ENCODE data around the gene PSMD13.

DNA sequence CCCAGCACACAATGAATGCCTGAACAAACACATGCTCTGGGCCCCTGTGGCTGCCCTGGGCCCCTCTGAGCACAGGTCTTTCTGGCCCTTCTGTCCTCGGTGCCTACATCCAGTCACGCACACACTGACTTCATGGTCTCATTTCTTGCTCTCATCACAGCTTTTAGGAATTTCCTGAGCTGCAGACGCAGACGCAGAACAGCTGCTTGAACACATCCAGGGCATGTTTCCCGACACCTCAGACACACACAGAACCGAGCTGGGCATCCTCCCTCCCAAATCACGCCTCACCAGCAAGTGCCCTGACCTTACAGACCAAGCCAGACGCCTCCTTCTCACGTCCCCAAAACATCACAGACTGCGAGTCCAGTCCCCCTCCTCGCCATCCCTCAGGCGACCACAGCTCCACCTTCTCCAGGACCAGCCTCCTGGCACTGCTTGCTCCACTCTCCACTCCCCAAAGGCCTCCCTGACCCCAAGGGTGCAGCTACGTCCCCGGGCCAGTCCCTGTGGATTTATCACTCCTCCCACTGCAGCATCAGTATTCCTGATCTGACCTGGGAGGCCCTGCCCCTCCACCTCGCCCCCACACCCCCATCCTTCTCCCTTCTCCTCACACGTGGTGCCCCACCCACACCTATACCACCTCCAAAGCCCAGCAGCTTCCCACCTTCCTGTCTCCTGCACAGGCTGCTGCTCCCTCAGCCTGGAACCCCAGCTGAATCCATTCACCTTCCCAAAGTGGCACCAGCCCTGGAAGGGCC lies 13.6 kb upstream of the PSMD13 start:
- TF ChIP-seq, protein P1, sequence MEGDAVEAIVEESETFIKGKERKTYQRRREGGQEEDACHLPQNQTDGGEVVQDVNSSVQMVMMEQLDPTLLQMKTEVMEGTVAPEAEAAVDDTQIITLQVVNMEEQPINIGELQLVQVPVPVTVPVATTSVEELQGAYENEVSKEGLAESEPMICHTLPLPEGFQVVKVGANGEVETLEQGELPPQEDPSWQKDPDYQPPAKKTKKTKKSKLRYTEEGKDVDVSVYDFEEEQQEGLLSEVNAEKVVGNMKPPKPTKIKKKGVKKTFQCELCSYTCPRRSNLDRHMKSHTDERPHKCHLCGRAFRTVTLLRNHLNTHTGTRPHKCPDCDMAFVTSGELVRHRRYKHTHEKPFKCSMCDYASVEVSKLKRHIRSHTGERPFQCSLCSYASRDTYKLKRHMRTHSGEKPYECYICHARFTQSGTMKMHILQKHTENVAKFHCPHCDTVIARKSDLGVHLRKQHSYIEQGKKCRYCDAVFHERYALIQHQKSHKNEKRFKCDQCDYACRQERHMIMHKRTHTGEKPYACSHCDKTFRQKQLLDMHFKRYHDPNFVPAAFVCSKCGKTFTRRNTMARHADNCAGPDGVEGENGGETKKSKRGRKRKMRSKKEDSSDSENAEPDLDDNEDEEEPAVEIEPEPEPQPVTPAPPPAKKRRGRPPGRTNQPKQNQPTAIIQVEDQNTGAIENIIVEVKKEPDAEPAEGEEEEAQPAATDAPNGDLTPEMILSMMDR (IDR thresholded peaks at IDR 0.05), result no peak
- TF ChIP-seq EZH2 (IDR thresholded peaks at IDR 0.05; ENCODE audit: borderline replicate concordance, insufficient read depth, low read depth, low read length, poor library complexity, severe bottlenecking), result no peak

All from B cell (primary cell).